ENCODE measurements around the gene ADPRS.

ADPRS gene

GRCh38 chr1:36086529-36087232 lies 2.0 kb upstream of the ADPRS start:
- no peak overlapping the region for H3K4me3 ChIP-seq (ENCODE audit: low read depth, low read length)
- TF ChIP-seq CTCF (IDR thresholded peaks at IDR 0.05; ENCODE audit: low read depth, low read length, missing control alignments): no peak
- no peak for DNase-seq (ENCODE audit: low read depth)
- in situ Hi-C loops (cut with HindIII; ENCODE audit: low sequenced_read_pairs): no loop called here

- no peak for DNase-seq (ENCODE audit: low read depth)
- H3K4me3 ChIP-seq (ENCODE audit: low read depth, low read length): no peak overlapping the region
- in situ Hi-C loops (cut with HindIII; ENCODE audit: low sequenced_read_pairs): no loop called here
- TF ChIP-seq CTCF (IDR thresholded peaks at IDR 0.05; ENCODE audit: low read depth, low read length, missing control alignments): no peak
Measured at GRCh38 chr1:36087233-36088123, 1.2 kb upstream of the ADPRS start.

- peak overlapping the region; percentile 61 for H3K4me3 ChIP-seq (ENCODE audit: low read depth, low read length)
- TF ChIP-seq CTCF (IDR thresholded peaks at IDR 0.05; ENCODE audit: low read depth, low read length, missing control alignments): no peak
- in situ Hi-C loops (cut with HindIII; ENCODE audit: low sequenced_read_pairs): no loop called here
- no peak for DNase-seq (ENCODE audit: low read depth)
Measured at GRCh38 chr1:36088265-36088576, 471 bp upstream of the ADPRS start.

GRCh38 chr1:36089393-36090121 lies 865 bp downstream of the ADPRS start:
- no peak for TF ChIP-seq CTCF (IDR thresholded peaks at IDR 0.05; ENCODE audit: low read depth, low read length, missing control alignments)
- peak overlapping the region; percentile 61 for H3K4me3 ChIP-seq (ENCODE audit: low read depth, low read length)
- DNase-seq (ENCODE audit: low read depth): peak; percentile 57
- in situ Hi-C loops (cut with HindIII; ENCODE audit: low sequenced_read_pairs): no loop called here

GRCh38 chr1:36091141-36091540 lies 2.4 kb downstream of the ADPRS start:
- in situ Hi-C loops (cut with HindIII; ENCODE audit: low sequenced_read_pairs): no loop called here
- TF ChIP-seq CTCF (IDR thresholded peaks at IDR 0.05; ENCODE audit: low read depth, low read length, missing control alignments): no peak
- DNase-seq (ENCODE audit: low read depth): no peak
- H3K4me3 ChIP-seq (ENCODE audit: low read depth, low read length): no peak overlapping the region

GRCh38 chr1:36091698-36092097 lies 3.0 kb downstream of the ADPRS start:
- in situ Hi-C loops (cut with HindIII; ENCODE audit: low sequenced_read_pairs): no loop called here
- no peak for TF ChIP-seq CTCF (IDR thresholded peaks at IDR 0.05; ENCODE audit: low read depth, low read length, missing control alignments)

More at GRCh38 chr1:36091698-36092097, 3.0 kb downstream of the ADPRS start:
- no peak overlapping the region for H3K4me3 ChIP-seq (ENCODE audit: low read depth, low read length)
- no peak for DNase-seq (ENCODE audit: low read depth)

Data from astrocyte of the cerebellum (primary cell).